Umbilical cord (tissue), 2 donors: Measurements from ENCODE around the gene SPINK1. TPM values are rescaled to one million over a fixed set of nuclear protein-coding genes. Genes with fewer than 3 reads are reported as not detected.
"Not testable (repeated sequence)": the region's sequence is repeated elsewhere in the genome, so short reads cannot be mapped to it uniquely, and the experiment has no call there.

Experiments
- DNase-seq: peaks from one replicate; pipeline ENCODE4 v3.0.0-alpha.2; 2015; ENCODE audit warnings: low spot score
- total RNA-seq: library from RNA; depleted of rRNA; stranded (reverse); fragments of >200 nt; gene quantifications from one replicate; pipeline ENCODE4 v1.2.3, GENCODE V29; 2014; ENCODE audit warnings: low replicate concordance; ENCODE audit not compliant: insufficient read depth

Gene SPINK1
- total RNA-seq = 14.0 TPM

- no peak for DNase-seq
Measured at GRCh38 chr5:147831465-147831864, at the start of gene SPINK1. SPINK1 (minus strand) TSS chr5:147831671; CDS start chr5:147831577, 94 bp downstream.

- no peak for DNase-seq
Measured at GRCh38 chr5:147880487-147880886, 49.0 kb upstream of the SPINK1 start.

GRCh38 chr5:147879784-147880183, 48.3 kb upstream of the SPINK1 start:
- DNase-seq = no peak

GRCh38 chr5:147878066-147878759, 46.7 kb upstream of the SPINK1 start, which contains the start of gene SCGB3A2:
SCGB3A2 (plus strand) TSS chr5:147878711; CDS start chr5:147878804, 93 bp downstream.
- DNase-seq = no peak

GRCh38 chr5:147876626-147877025, 45.2 kb upstream of the SPINK1 start:
- no peak for DNase-seq

GRCh38 chr5:147876141-147876540, 44.7 kb upstream of the SPINK1 start:
- DNase-seq = no peak

GRCh38 chr5:147874910-147875367, 43.5 kb upstream of the SPINK1 start:
- no peak for DNase-seq

- DNase-seq = not testable (repeated sequence)
Measured at GRCh38 chr5:147874118-147874875, 42.8 kb upstream of the SPINK1 start.

- not testable (repeated sequence) for DNase-seq
Measured at GRCh38 chr5:147872744-147873435, 41.4 kb upstream of the SPINK1 start.

- not testable (repeated sequence) for DNase-seq
Measured at GRCh38 chr5:147871980-147872549, 40.6 kb upstream of the SPINK1 start.

- not testable (repeated sequence) for DNase-seq
Measured at GRCh38 chr5:147869892-147870291, 38.4 kb upstream of the SPINK1 start.

- no peak for DNase-seq
Measured at GRCh38 chr5:147869112-147869511, 37.6 kb upstream of the SPINK1 start.

- DNase-seq = peak; percentile 10
Measured at GRCh38 chr5:147863454-147864158, 32.1 kb upstream of the SPINK1 start.

- DNase-seq = no peak
Measured at GRCh38 chr5:147860641-147861025, 29.2 kb upstream of the SPINK1 start.

- DNase-seq = no peak
Measured at GRCh38 chr5:147859962-147860640, 28.6 kb upstream of the SPINK1 start.

- no peak for DNase-seq
Measured at GRCh38 chr5:147858565-147858964, 27.1 kb upstream of the SPINK1 start.

- peak; percentile 76 for DNase-seq
Measured at GRCh38 chr5:147857302-147858129, 26.0 kb upstream of the SPINK1 start.

- no peak for DNase-seq
Measured at GRCh38 chr5:147856801-147857200, 25.3 kb upstream of the SPINK1 start.

GRCh38 chr5:147855774-147856069, 24.3 kb upstream of the SPINK1 start:
- no peak for DNase-seq
